HepG2 (cell line): ENCODE measurements around the gene LCK. TPM values are rescaled to one million over a fixed set of nuclear protein-coding genes. Genes with fewer than 3 reads are reported as not detected.

Experiments used
- EHMT2 ChIP-seq: fragments of 200-600 bp; sonication (generic); IDR thresholded peaks from 2 replicates; pipeline ENCODE4 v1.7.0; 2017; ENCODE audit warnings: antibody characterized with exemption, low read depth, low read length, borderline replicate concordance
- EP300 ChIP-seq, 3 experiments: sonication (generic) in 1 of 3; formaldehyde crosslinking in 1 of 3; IDR thresholded peaks; 2 replicates each; pipeline versions ENCODE4 v1.5.1 to v1.6.1; 2011 to 2020; ENCODE audit warnings: low read depth in 2 of 3, low read length in 2 of 3, borderline replicate concordance in 1 of 3, improper control_type of control experiment in 1 of 3, mild to moderate bottlenecking in 1 of 3, missing genetic modification reagents in 1 of 3, moderate library complexity in 1 of 3
- GABPB1 ChIP-seq: IDR thresholded peaks from 2 replicates; pipeline ENCODE4 v1.6.1; 2016; ENCODE audit warnings: mild to moderate bottlenecking, missing genetic modification reagents, moderate library complexity, missing compliant biosample characterization
- JUNB ChIP-seq: sonication (generic); formaldehyde crosslinking; IDR thresholded peaks from 2 replicates; pipeline ENCODE4 v1.8.0; 2022; ENCODE audit warnings: missing genetic modification reagents, mild to moderate bottlenecking, borderline replicate concordance
- PHF20 ChIP-seq: sonication (generic); formaldehyde crosslinking; IDR thresholded peaks from 2 replicates; pipeline ENCODE4 v1.5.0; 2020; ENCODE audit warnings: mild to moderate bottlenecking, missing genetic modification reagents
- SATB2 ChIP-seq: sonication (generic); formaldehyde crosslinking; IDR thresholded peaks from 2 replicates; pipeline ENCODE4 v1.5.0; 2020; ENCODE audit warnings: missing genetic modification reagents
- SP140L ChIP-seq: sonication (generic); formaldehyde crosslinking; IDR thresholded peaks from 2 replicates; pipeline ENCODE4 v1.4.0; 2020; ENCODE audit warnings: missing genetic modification reagents, borderline replicate concordance
- TFDP1 ChIP-seq: IDR thresholded peaks from 2 replicates; pipeline ENCODE4 v1.6.1; 2016; ENCODE audit warnings: missing compliant biosample characterization, missing genetic modification reagents, borderline replicate concordance
- ZFP36 ChIP-seq: fragments of 150-350 bp; IDR thresholded peaks from 2 replicates; pipeline ENCODE4 v1.6.1; 2018; ENCODE audit warnings: borderline replicate concordance, low read length, low read depth; ENCODE audit not compliant: partially characterized antibody
- ZNF792 ChIP-seq: IDR thresholded peaks from 2 replicates; pipeline ENCODE4 v1.6.1; 2016
- ZSCAN21 ChIP-seq: sonication (generic); formaldehyde crosslinking; IDR thresholded peaks from 2 replicates; pipeline ENCODE4 v1.8.0; 2022; ENCODE audit warnings: mild to moderate bottlenecking, missing genetic modification reagents, moderate library complexity, borderline replicate concordance
- polyA plus RNA-seq, 8 experiments: library from polyadenylated mRNA; depleted of rRNA in 3 of 8; stranded (reverse) in 7 of 8; unstranded in 1 of 8; fragments of >200 nt; fragmentation: Illumina TruSeq in 4 of 8; extraction: Trizol in 4 of 8; gene quantifications; 2 replicates each; pipeline versions ENCODE4 v1.2.1 to v1.2.3, GENCODE V29; 2011 to 2016; ENCODE audit warnings: low read depth in 4 of 8, missing spikeins in 1 of 8, mixed read lengths in 1 of 8; ENCODE audit not compliant: insufficient read depth in 1 of 8
- total RNA-seq, 5 experiments: library from RNA; depleted of rRNA; stranded (reverse); fragments of >200 nt; fragmentation: Illumina TruSeq; extraction: Trizol; gene quantifications; 2 replicates each; pipeline ENCODE4 v1.2.3, GENCODE V29; 2016; ENCODE audit warnings: low read depth in 1 of 5
- TF ChIP-seq, protein P1 (sequence below): fragments of 450-650 bp; IDR thresholded peaks from 2 replicates; pipeline ENCODE4 v1.6.1; 2017; ENCODE audit warnings: mild to moderate bottlenecking
- TF ChIP-seq, protein P2 (sequence below): sonication (generic); formaldehyde crosslinking; IDR thresholded peaks from 2 replicates; pipeline ENCODE4 v1.4.0; 2020; ENCODE audit warnings: missing genetic modification reagents
- TF ChIP-seq, protein P3 (sequence below): sonication (generic); formaldehyde crosslinking; IDR thresholded peaks from 2 replicates; pipeline ENCODE4 v1.4.0; 2020; ENCODE audit warnings: missing genetic modification reagents, borderline replicate concordance
- TF ChIP-seq, protein P4 (sequence below): IDR thresholded peaks from 2 replicates; pipeline ENCODE4 v1.6.1; 2016; ENCODE audit warnings: mild to moderate bottlenecking

The LCK gene
- total and polyA plus RNA-seq, 2 of the 13 experiments (the other 11 are each of a cell fraction or from before 2014, with no cell fraction given), result 0.93 to 1.8 TPM

DNA sequence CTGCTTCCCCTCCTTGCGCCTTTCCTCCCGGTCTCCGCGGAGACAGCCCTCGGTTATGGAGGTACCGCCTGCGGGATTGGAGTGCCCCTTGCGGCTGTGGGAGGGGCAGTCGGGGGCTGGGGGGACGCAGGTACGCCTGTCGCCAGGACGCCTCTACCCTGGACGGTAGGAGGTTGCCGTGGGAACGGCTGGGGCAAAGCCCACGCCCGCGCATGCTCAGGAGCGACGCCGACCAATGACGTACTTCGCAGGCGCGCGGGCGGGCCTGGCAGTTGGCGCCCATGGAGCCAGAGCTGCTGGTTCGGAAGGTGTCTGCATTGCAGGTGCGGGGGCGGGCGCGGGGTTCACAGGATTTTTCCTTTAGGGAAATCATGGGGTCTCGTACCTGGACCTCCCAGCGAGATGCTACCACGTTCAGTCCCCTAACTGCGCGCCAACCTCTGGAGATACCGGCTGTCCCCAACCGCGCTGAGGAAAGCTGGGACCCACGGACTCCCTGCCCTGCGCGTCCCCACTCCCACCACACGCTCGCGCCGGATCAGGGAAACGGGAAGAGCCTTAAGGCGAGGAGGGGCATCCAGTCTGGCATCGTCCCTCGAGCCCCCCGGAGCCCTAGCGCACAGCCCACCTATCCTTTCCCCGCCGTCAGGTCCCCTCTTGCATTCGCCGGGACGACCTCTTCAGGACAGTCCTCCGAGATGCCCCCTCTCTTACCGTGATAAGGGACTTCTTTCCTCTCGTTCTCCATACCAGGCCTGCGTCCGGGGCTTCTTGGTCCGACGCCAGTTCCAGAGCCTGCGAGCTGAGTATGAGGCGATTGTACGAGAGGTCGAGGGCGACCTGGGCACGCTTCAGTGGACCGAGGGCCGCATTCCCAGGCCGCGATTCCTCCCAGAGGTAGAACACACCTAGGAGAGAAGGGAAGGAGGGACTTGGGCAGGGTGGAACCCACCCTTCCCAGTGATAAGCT lies 45.4 kb upstream of the LCK start, which contains the start of gene IQCC (continued):
- TF ChIP-seq SP140L (CRISPR knock-in tag) (no peak), ZSCAN21 (CRISPR knock-in tag) (no peak; the same call in 1 of the 2 replicates), GABPB1 (CRISPR knock-in tag) (peak; percentile 72), EHMT2 (no peak), ZFP36 (no peak), ZNF792 (CRISPR knock-in tag) (0 out of 2 replicates have a peak, but pooled peaks have one; percentile 31), EP300 (IDR thresholded peaks at IDR 0.05; ENCODE audit: low read depth in 2 of 2, low read length in 2 of 2) (no peak), EP300 (CRISPR knock-in tag; IDR thresholded peaks at IDR 0.05; ENCODE audit: borderline replicate concordance) (no peak), PHF20 (CRISPR knock-in tag) (peak; percentile 90), SATB2 (CRISPR knock-in tag) (no peak), TFDP1 (CRISPR knock-in tag) (peak; percentile 89; the same call in 1 of the 2 replicates), JUNB (CRISPR knock-in tag) (no peak)
- TF ChIP-seq, protein P1, sequence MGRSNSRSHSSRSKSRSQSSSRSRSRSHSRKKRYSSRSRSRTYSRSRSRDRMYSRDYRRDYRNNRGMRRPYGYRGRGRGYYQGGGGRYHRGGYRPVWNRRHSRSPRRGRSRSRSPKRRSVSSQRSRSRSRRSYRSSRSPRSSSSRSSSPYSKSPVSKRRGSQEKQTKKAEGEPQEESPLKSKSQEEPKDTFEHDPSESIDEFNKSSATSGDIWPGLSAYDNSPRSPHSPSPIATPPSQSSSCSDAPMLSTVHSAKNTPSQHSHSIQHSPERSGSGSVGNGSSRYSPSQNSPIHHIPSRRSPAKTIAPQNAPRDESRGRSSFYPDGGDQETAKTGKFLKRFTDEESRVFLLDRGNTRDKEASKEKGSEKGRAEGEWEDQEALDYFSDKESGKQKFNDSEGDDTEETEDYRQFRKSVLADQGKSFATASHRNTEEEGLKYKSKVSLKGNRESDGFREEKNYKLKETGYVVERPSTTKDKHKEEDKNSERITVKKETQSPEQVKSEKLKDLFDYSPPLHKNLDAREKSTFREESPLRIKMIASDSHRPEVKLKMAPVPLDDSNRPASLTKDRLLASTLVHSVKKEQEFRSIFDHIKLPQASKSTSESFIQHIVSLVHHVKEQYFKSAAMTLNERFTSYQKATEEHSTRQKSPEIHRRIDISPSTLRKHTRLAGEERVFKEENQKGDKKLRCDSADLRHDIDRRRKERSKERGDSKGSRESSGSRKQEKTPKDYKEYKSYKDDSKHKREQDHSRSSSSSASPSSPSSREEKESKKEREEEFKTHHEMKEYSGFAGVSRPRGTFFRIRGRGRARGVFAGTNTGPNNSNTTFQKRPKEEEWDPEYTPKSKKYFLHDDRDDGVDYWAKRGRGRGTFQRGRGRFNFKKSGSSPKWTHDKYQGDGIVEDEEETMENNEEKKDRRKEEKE, result no peak
- TF ChIP-seq, protein P2, sequence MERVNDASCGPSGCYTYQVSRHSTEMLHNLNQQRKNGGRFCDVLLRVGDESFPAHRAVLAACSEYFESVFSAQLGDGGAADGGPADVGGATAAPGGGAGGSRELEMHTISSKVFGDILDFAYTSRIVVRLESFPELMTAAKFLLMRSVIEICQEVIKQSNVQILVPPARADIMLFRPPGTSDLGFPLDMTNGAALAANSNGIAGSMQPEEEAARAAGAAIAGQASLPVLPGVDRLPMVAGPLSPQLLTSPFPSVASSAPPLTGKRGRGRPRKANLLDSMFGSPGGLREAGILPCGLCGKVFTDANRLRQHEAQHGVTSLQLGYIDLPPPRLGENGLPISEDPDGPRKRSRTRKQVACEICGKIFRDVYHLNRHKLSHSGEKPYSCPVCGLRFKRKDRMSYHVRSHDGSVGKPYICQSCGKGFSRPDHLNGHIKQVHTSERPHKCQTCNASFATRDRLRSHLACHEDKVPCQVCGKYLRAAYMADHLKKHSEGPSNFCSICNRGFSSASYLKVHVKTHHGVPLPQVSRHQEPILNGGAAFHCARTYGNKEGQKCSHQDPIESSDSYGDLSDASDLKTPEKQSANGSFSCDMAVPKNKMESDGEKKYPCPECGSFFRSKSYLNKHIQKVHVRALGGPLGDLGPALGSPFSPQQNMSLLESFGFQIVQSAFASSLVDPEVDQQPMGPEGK (CRISPR knock-in tag), result peak; percentile 94
- TF ChIP-seq, protein P3, sequence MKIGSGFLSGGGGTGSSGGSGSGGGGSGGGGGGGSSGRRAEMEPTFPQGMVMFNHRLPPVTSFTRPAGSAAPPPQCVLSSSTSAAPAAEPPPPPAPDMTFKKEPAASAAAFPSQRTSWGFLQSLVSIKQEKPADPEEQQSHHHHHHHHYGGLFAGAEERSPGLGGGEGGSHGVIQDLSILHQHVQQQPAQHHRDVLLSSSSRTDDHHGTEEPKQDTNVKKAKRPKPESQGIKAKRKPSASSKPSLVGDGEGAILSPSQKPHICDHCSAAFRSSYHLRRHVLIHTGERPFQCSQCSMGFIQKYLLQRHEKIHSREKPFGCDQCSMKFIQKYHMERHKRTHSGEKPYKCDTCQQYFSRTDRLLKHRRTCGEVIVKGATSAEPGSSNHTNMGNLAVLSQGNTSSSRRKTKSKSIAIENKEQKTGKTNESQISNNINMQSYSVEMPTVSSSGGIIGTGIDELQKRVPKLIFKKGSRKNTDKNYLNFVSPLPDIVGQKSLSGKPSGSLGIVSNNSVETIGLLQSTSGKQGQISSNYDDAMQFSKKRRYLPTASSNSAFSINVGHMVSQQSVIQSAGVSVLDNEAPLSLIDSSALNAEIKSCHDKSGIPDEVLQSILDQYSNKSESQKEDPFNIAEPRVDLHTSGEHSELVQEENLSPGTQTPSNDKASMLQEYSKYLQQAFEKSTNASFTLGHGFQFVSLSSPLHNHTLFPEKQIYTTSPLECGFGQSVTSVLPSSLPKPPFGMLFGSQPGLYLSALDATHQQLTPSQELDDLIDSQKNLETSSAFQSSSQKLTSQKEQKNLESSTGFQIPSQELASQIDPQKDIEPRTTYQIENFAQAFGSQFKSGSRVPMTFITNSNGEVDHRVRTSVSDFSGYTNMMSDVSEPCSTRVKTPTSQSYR, result 0 out of 2 replicates have a peak, but pooled peaks have one; percentile 11
- TF ChIP-seq, protein P4, sequence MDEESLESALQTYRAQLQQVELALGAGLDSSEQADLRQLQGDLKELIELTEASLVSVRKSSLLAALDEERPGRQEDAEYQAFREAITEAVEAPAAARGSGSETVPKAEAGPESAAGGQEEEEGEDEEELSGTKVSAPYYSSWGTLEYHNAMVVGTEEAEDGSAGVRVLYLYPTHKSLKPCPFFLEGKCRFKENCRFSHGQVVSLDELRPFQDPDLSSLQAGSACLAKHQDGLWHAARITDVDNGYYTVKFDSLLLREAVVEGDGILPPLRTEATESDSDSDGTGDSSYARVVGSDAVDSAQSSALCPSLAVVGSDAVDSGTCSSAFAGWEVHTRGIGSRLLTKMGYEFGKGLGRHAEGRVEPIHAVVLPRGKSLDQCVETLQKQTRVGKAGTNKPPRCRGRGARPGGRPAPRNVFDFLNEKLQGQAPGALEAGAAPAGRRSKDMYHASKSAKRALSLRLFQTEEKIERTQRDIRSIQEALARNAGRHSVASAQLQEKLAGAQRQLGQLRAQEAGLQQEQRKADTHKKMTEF (CRISPR knock-in tag), result peak; percentile 63; the same call in 1 of the 2 replicates
